GM23338 (cell line): ENCODE results near the gene DLST. TPM values are rescaled to one million over a fixed set of nuclear protein-coding genes. Genes with fewer than 3 reads are reported as not detected.

ENCODE experiments used
- ATAC-seq: fragments of 200-7000 bp; cut with Tn5 transposase; 3 replicates; pipeline ENCODE4 v1.9.1; 2020
- DNase-seq: peaks from one replicate; pipeline ENCODE4 v3.0.0-alpha.2; 2015; ENCODE audit warnings: low spot score
- H2AFZ ChIP-seq: fragments of 200-600 bp; sonication (generic); 2 replicates; pipeline ENCODE4 v1.8.0; 2016; ENCODE audit warnings: antibody characterized with exemption, mild to moderate bottlenecking, moderate library complexity
- H3F3A ChIP-seq: fragments of 200-600 bp; sonication (generic); replicated peaks from 2 replicates; pipeline ENCODE4 v1.8.0; 2017; ENCODE audit warnings: antibody characterized with exemption, mixed run types, low read depth
- H3K27ac ChIP-seq: fragments of 200-600 bp; sonication (generic); 2 replicates; pipeline ENCODE4 v1.6.1; 2016; ENCODE audit warnings: low read depth
- H3K27me3 ChIP-seq: fragments of 200-600 bp; sonication (generic); 2 replicates; pipeline ENCODE4 v1.8.0; 2016; ENCODE audit warnings: mild to moderate bottlenecking, mixed run types, moderate library complexity; ENCODE audit not compliant: insufficient read depth
- H3K36me3 ChIP-seq: fragments of 200-600 bp; sonication (generic); 2 replicates; pipeline ENCODE4 v1.8.0; 2016; ENCODE audit warnings: mild to moderate bottlenecking; ENCODE audit not compliant: insufficient read depth
- H3K4me1 ChIP-seq: fragments of 200-600 bp; sonication (generic); 2 replicates; pipeline ENCODE4 v1.8.0; 2016; ENCODE audit warnings: mild to moderate bottlenecking, moderate library complexity; ENCODE audit not compliant: insufficient read depth
- H3K4me2 ChIP-seq: fragments of 200-600 bp; sonication (generic); 2 replicates; pipeline ENCODE4 v1.7.1; 2017; ENCODE audit warnings: mixed run types
- H3K4me3 ChIP-seq: fragments of 200-600 bp; sonication (generic); 2 replicates; pipeline ENCODE4 v1.6.1; 2016; ENCODE audit warnings: mixed run types
- H3K79me2 ChIP-seq: fragments of 200-600 bp; sonication (generic); replicated peaks from 2 replicates; pipeline ENCODE4 v1.8.0; 2017; ENCODE audit warnings: mild to moderate bottlenecking; ENCODE audit not compliant: insufficient read depth
- H3K9me2 ChIP-seq: fragments of 200-600 bp; sonication (generic); 2 replicates; pipeline ENCODE4 v1.8.0; 2017; ENCODE audit not compliant: insufficient read depth
- H4K20me1 ChIP-seq: fragments of 200-600 bp; sonication (generic); replicated peaks from 2 replicates; pipeline ENCODE4 v1.8.0; 2017; ENCODE audit warnings: mild to moderate bottlenecking; ENCODE audit not compliant: insufficient read depth
- H3K27ac Mint-ChIP-seq: 2 replicates; pipeline ENCODE4 v1.8.0; 2020; ENCODE audit warnings: inconsistent platforms, mild to moderate bottlenecking, moderate library complexity, mixed read lengths
- H3K27me3 Mint-ChIP-seq: 3 replicates; pipeline ENCODE4 v1.8.0; 2022; ENCODE audit warnings: low read depth, mild to moderate bottlenecking, moderate library complexity, mixed read lengths, inconsistent platforms; ENCODE audit not compliant: insufficient read depth, poor library complexity
- H3K36me3 Mint-ChIP-seq: 3 replicates; pipeline ENCODE4 v1.8.0; 2021; ENCODE audit warnings: low read depth, mild to moderate bottlenecking, inconsistent platforms, moderate library complexity, mixed read lengths
- H3K4me1 Mint-ChIP-seq: 3 replicates; pipeline ENCODE4 v1.8.0; 2020; ENCODE audit warnings: mild to moderate bottlenecking, inconsistent platforms, mixed read lengths
- H3K4me3 Mint-ChIP-seq: 3 replicates; pipeline ENCODE4 v1.8.0; 2021; ENCODE audit warnings: moderate library complexity, mild to moderate bottlenecking, inconsistent platforms, mixed read lengths
- H3K9me3 Mint-ChIP-seq: 3 replicates; pipeline ENCODE4 v1.8.0; 2020; ENCODE audit warnings: moderate library complexity, mild to moderate bottlenecking, inconsistent platforms, mixed read lengths
- CREB1 ChIP-seq: fragments of 250-450 bp; sonication (Bioruptor Pico); IDR thresholded peaks from 2 replicates; pipeline ENCODE4 v1.5.0; 2020; ENCODE audit warnings: low read depth, mild to moderate bottlenecking, moderate library complexity
- ETS1 ChIP-seq: IDR thresholded peaks from 2 replicates; pipeline ENCODE4 v1.6.1; 2016; ENCODE audit warnings: antibody characterized with exemption
- EZH2 ChIP-seq: fragments of 200-600 bp; sonication (generic); IDR thresholded peaks from one replicate; pipeline ENCODE4 v1.8.0; 2017; ENCODE audit warnings: antibody characterized with exemption, mild to moderate bottlenecking, low read depth; ENCODE audit not compliant: unreplicated experiment
- EZH2phosphoT487 ChIP-seq: fragments of 200-600 bp; sonication (generic); IDR thresholded peaks from one replicate; pipeline ENCODE4 v1.8.1; 2018; ENCODE audit warnings: antibody characterized with exemption; ENCODE audit not compliant: unreplicated experiment
- NANOG ChIP-seq: IDR thresholded peaks from 2 replicates; pipeline ENCODE4 v1.6.1; 2016; ENCODE audit warnings: antibody characterized with exemption, borderline replicate concordance
- POLR2AphosphoS5 ChIP-seq: IDR thresholded peaks from 2 replicates; pipeline ENCODE4 v1.6.1; 2016; ENCODE audit warnings: antibody characterized with exemption, low read depth
- REST ChIP-seq: IDR thresholded peaks from one replicate; pipeline ENCODE4 v1.6.1; 2018; ENCODE audit warnings: antibody characterized with exemption; ENCODE audit not compliant: unreplicated experiment
- STAT1 ChIP-seq: IDR thresholded peaks from one replicate; pipeline ENCODE4 v1.6.1; 2016; ENCODE audit warnings: antibody characterized with exemption; ENCODE audit not compliant: unreplicated experiment
- ZNF114 ChIP-seq: fragments of 250-450 bp; sonication (Bioruptor Pico); IDR thresholded peaks from 2 replicates; pipeline ENCODE4 v1.5.0; 2020; ENCODE audit warnings: mild to moderate bottlenecking, moderate library complexity
- ZNF331 ChIP-seq: fragments of 250-450 bp; sonication (Bioruptor Pico); IDR thresholded peaks from 2 replicates; pipeline ENCODE4 v1.5.0; 2020; ENCODE audit warnings: low read depth, mild to moderate bottlenecking, moderate library complexity
- ZNF462 ChIP-seq: fragments of 250-450 bp; sonication (Bioruptor Pico); IDR thresholded peaks from 2 replicates; pipeline ENCODE4 v1.5.0; 2020; ENCODE audit warnings: mild to moderate bottlenecking, moderate library complexity
- polyA plus RNA-seq: library from polyadenylated mRNA; unstranded; fragments of >200 nt; fragmentation: Nextera tagmentation; extraction: Ambion mirVana; gene quantifications from 2 replicates; pipeline ENCODE4 v1.2.1, GENCODE V29; 2016
- total RNA-seq: library from RNA; depleted of rRNA; stranded (reverse); fragments of >200 nt; shearing (Covaris generic); gene quantifications from 2 replicates; pipeline ENCODE4 v1.2.3, GENCODE V29; 2014

Gene DLST
- total and polyA plus RNA-seq, 2 experiments from 2014 or later: 11.2 to 106 TPM

GRCh38 chr14:74952697-74953484, 71.2 kb downstream of the DLST start:
- H3K27ac Mint-ChIP-seq: no peak overlapping the region; the same call in 1 of the 2 replicates
- no peaks in the 10 kb centered on the region for H3K9me3 Mint-ChIP-seq
- H3K4me3 ChIP-seq: no peak overlapping the region
- peaks cover 12% of the 10 kb centered on the region; the same call in 1 of the 2 replicates for H3K27me3 ChIP-seq
- no peak overlapping the region for H3K4me3 Mint-ChIP-seq
- H3K9me2 ChIP-seq: no peaks in the 10 kb centered on the region
- no peak overlapping the region for H3K27ac ChIP-seq
- no peaks in the 10 kb centered on the region; the same call in 1 of the 2 replicates for H3F3A ChIP-seq
- no peaks in the 10 kb centered on the region; the same call in 2 of the 3 replicates for H3K36me3 Mint-ChIP-seq
- H3K4me2 ChIP-seq: no peak overlapping the region
- H2AFZ ChIP-seq: no peak overlapping the region
- H4K20me1 ChIP-seq: no peaks in the 10 kb centered on the region
- no peaks in the 10 kb centered on the region for H3K36me3 ChIP-seq
- H3K27me3 Mint-ChIP-seq: peaks cover 13% of the 10 kb centered on the region
- DNase-seq: no peak
- no peak for ATAC-seq
- H3K79me2 ChIP-seq: no peaks in the 10 kb centered on the region
- TF ChIP-seq EZH2 (no peak), POLR2AphosphoS5 (no peak), EZH2phosphoT487 (no peak), REST (no peak), ZNF462 (CRISPR knock-in tag) (no peak), CREB1 (CRISPR knock-in tag) (no peak), NANOG (no peak), ZNF114 (CRISPR knock-in tag) (no peak), STAT1 (no peak), ZNF331 (no peak), ETS1 (no peak)
- peaks cover 8% of the 10 kb centered on the region for H3K4me1 ChIP-seq
- peaks cover 13% of the 10 kb centered on the region; the same call in 2 of the 3 replicates for H3K4me1 Mint-ChIP-seq
